Trophoblast cell (in vitro differentiated cells and primary cell): Measurements from ENCODE around the gene PLXDC2.
A peak's percentile ranks its signal among the peaks of the same experiment; 100 is the strongest.

Experiments
- DNase-seq, 2 donors: peaks; one replicate each; pipeline ENCODE4 v3.0.0-alpha.2; 2016
- H2AFZ ChIP-seq: 2 replicates; pipeline ENCODE4 v1.6.1; 2013; ENCODE audit warnings: low read length, moderate library complexity, mild to moderate bottlenecking; ENCODE audit not compliant: insufficient read depth, poor library complexity
- H2AK5ac ChIP-seq: 2 replicates; pipeline ENCODE4 v1.6.1; 2013; ENCODE audit warnings: mild to moderate bottlenecking, low read length
- H2BK120ac ChIP-seq: 2 replicates; pipeline ENCODE4 v1.6.1; 2013; ENCODE audit warnings: low read length, mild to moderate bottlenecking, moderate library complexity; ENCODE audit not compliant: insufficient read depth, poor library complexity
- H2BK12ac ChIP-seq: 2 replicates; pipeline ENCODE4 v1.6.1; 2013; ENCODE audit warnings: mild to moderate bottlenecking, low read length, moderate library complexity
- H2BK5ac ChIP-seq: 2 replicates; pipeline ENCODE4 v1.6.1; 2013; ENCODE audit warnings: low read length, low read depth, moderate library complexity, mild to moderate bottlenecking; ENCODE audit not compliant: poor library complexity
- H3K14ac ChIP-seq: 2 replicates; pipeline ENCODE4 v1.6.1; 2013; ENCODE audit warnings: mild to moderate bottlenecking, low read length
- H3K18ac ChIP-seq: 2 replicates; pipeline ENCODE4 v1.6.1; 2013; ENCODE audit warnings: mild to moderate bottlenecking, low read length
- H3K23ac ChIP-seq: 2 replicates; pipeline ENCODE4 v1.6.1; 2013; ENCODE audit warnings: low read length
- H3K27ac ChIP-seq: 2 replicates; pipeline ENCODE4 v1.5.1; 2013; ENCODE audit warnings: low read depth, mild to moderate bottlenecking, inconsistent platforms, low read length, moderate library complexity
- H3K27me3 ChIP-seq: 2 replicates; pipeline ENCODE4 v1.6.1; 2013; ENCODE audit warnings: inconsistent platforms, mild to moderate bottlenecking, low read length, moderate library complexity; ENCODE audit not compliant: insufficient read depth
- H3K36me3 ChIP-seq, 2 experiments: 1 replicate in 1 of 2; 2 replicates in 1 of 2; pipeline ENCODE4 v1.6.1; 2013; ENCODE audit warnings: low read length in 2 of 2, mild to moderate bottlenecking in 2 of 2, moderate library complexity in 1 of 2; ENCODE audit not compliant: insufficient read depth in 2 of 2, control insufficient read depth in 1 of 2
- H3K4ac ChIP-seq: 2 replicates; pipeline ENCODE4 v1.6.1; 2013; ENCODE audit warnings: low read depth, mild to moderate bottlenecking, low read length, moderate library complexity
- H3K4me1 ChIP-seq, 2 experiments: 1 replicate in 1 of 2; 2 replicates in 1 of 2; pipeline ENCODE4 v1.6.1; 2013; ENCODE audit warnings: low read length in 2 of 2, mild to moderate bottlenecking in 2 of 2, moderate library complexity in 1 of 2; ENCODE audit not compliant: insufficient read depth in 2 of 2, control insufficient read depth in 1 of 2
- H3K4me2 ChIP-seq: 2 replicates; pipeline ENCODE4 v1.6.1; 2013; ENCODE audit warnings: inconsistent platforms, mild to moderate bottlenecking, low read length, moderate library complexity
- H3K4me3 ChIP-seq: 2 replicates; pipeline ENCODE4 v1.5.1; 2013; ENCODE audit warnings: mild to moderate bottlenecking, low read depth, low read length, inconsistent platforms
- H3K79me1 ChIP-seq: one replicate; pipeline ENCODE4 v1.6.1; 2013; ENCODE audit warnings: low read length
- H3K79me2 ChIP-seq: 2 replicates; pipeline ENCODE4 v1.6.1; 2013; ENCODE audit warnings: low read length, mild to moderate bottlenecking; ENCODE audit not compliant: control insufficient read depth, insufficient read depth, poor library complexity
- H3K9ac ChIP-seq: 2 replicates; pipeline ENCODE4 v1.6.1; 2013; ENCODE audit warnings: mild to moderate bottlenecking, low read length
- H3K9me3 ChIP-seq: 2 replicates; pipeline ENCODE4 v1.6.1; 2013; ENCODE audit warnings: low read depth, mild to moderate bottlenecking, control low read depth, inconsistent platforms, low read length; ENCODE audit not compliant: insufficient read depth
- H4K12ac ChIP-seq: 2 replicates; pipeline ENCODE4 v1.6.1; 2013; ENCODE audit warnings: low read depth, mild to moderate bottlenecking, low read length, moderate library complexity
- H4K8ac ChIP-seq: 2 replicates; pipeline ENCODE4 v1.6.1; 2013; ENCODE audit warnings: low read depth, mild to moderate bottlenecking, low read length, moderate library complexity
- H4K91ac ChIP-seq: one replicate; pipeline ENCODE4 v1.6.1; 2013; ENCODE audit warnings: low read depth, mild to moderate bottlenecking, low read length, moderate library complexity
- WGBS: extraction: QIAGEN DNeasy Blood & Tissue Kit; methylation state at CpG from one replicate; pipeline ENCODE4 v1.1.7; 2013; ENCODE audit warnings: missing lambda C conversion rate; ENCODE audit not compliant: insufficient read length, insufficient coverage; ENCODE audit errors: extremely low coverage; 5-methylcytosine and 5-hydroxymethylcytosine counted together

PLXDC2 gene

GRCh38 chr10:19818876-19819275 is 2.6 kb downstream of the PLXDC2 start:
- H3K27ac ChIP-seq = no peak overlapping the region
- peaks cover 18% of the 10 kb centered on the region for H3K79me1 ChIP-seq
- H2BK120ac ChIP-seq = no peak overlapping the region
- H2BK12ac ChIP-seq = no peak overlapping the region
- H3K14ac ChIP-seq = no peak overlapping the region
- no peak overlapping the region for H3K9ac ChIP-seq
- peaks cover 2 to 3% of the 10 kb centered on the region in 2 experiments for H3K4me1 ChIP-seq
- no peak overlapping the region for H2AFZ ChIP-seq
- H3K4me3 ChIP-seq = no peak overlapping the region
- no peak overlapping the region for H4K12ac ChIP-seq
- no peak overlapping the region for H3K4ac ChIP-seq
- no peak overlapping the region for H4K91ac ChIP-seq
- no peak overlapping the region for H2BK5ac ChIP-seq
- H3K27me3 ChIP-seq = no peaks in the 10 kb centered on the region
- peaks cover 22% of the 10 kb centered on the region for H3K79me2 ChIP-seq
- H3K18ac ChIP-seq = no peak overlapping the region
- H2AK5ac ChIP-seq = no peak overlapping the region
- DNase-seq = no peak
- H4K8ac ChIP-seq = no peak overlapping the region
- whole genome bisulfite sequencing = no CpG with 5 or more reads among the region's 1 CpG
- no peaks in the 10 kb centered on the region for H3K36me3 ChIP-seq
- no peak overlapping the region for H3K4me2 ChIP-seq
- H3K23ac ChIP-seq = no peak overlapping the region
- H3K9me3 ChIP-seq = no peaks in the 10 kb centered on the region

DNA sequence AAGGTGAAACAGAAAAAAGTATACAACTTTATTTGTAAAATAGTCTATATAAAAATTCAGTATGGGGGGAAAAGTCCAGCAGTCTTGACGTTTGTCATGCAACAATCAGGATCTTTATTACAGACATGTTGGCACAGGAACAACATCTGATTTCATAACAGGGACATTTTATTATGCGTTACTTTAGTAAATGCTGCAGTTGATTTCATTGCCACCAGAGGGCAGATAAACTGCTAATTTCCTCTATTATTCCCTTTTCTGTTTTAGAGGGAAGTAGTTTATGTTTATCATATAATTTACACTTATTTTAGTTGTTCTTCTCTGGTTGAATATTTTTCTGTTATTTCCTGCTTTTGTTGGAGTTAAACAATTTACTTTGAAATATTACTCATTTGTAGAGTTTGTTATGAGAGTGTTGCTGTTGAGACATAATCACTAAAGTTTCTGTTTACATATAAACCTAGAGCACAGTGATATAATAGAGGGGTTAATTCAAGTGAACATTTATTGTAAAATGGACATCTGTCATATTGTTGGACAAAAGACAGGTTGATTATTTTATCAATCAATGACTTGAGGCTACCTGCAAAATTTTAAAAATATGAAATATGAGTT is 3.3 kb downstream of the PLXDC2 start:
- peak; percentile 59 to 88 for DNase-seq
- no peaks in the 10 kb centered on the region for H3K27me3 ChIP-seq
- peaks cover 18% of the 10 kb centered on the region for H3K79me1 ChIP-seq
- H4K12ac ChIP-seq = no peak overlapping the region
- H3K9ac ChIP-seq = no peak overlapping the region
- no peak overlapping the region for H2BK120ac ChIP-seq
- no peak overlapping the region for H3K18ac ChIP-seq
- H3K36me3 ChIP-seq = no peaks in the 10 kb centered on the region
- no peak overlapping the region for H3K14ac ChIP-seq
- no peak overlapping the region for H4K8ac ChIP-seq
- no peak overlapping the region for H3K4me2 ChIP-seq
- no peak overlapping the region for H3K27ac ChIP-seq
- H2BK12ac ChIP-seq = no peak overlapping the region
- H3K79me2 ChIP-seq = peaks cover 22% of the 10 kb centered on the region
- H3K4me1 ChIP-seq = peaks cover 2 to 3% of the 10 kb centered on the region in 2 experiments
- no peak overlapping the region for H3K23ac ChIP-seq
- no peak overlapping the region for H3K4ac ChIP-seq
- WGBS = no CpG with 5 or more reads among the region's 2 CpGs
- H2BK5ac ChIP-seq = no peak overlapping the region
- no peak overlapping the region for H2AK5ac ChIP-seq
- no peak overlapping the region for H4K91ac ChIP-seq
- no peak overlapping the region for H2AFZ ChIP-seq
- H3K4me3 ChIP-seq = no peak overlapping the region
- H3K9me3 ChIP-seq = no peaks in the 10 kb centered on the region

DNA sequence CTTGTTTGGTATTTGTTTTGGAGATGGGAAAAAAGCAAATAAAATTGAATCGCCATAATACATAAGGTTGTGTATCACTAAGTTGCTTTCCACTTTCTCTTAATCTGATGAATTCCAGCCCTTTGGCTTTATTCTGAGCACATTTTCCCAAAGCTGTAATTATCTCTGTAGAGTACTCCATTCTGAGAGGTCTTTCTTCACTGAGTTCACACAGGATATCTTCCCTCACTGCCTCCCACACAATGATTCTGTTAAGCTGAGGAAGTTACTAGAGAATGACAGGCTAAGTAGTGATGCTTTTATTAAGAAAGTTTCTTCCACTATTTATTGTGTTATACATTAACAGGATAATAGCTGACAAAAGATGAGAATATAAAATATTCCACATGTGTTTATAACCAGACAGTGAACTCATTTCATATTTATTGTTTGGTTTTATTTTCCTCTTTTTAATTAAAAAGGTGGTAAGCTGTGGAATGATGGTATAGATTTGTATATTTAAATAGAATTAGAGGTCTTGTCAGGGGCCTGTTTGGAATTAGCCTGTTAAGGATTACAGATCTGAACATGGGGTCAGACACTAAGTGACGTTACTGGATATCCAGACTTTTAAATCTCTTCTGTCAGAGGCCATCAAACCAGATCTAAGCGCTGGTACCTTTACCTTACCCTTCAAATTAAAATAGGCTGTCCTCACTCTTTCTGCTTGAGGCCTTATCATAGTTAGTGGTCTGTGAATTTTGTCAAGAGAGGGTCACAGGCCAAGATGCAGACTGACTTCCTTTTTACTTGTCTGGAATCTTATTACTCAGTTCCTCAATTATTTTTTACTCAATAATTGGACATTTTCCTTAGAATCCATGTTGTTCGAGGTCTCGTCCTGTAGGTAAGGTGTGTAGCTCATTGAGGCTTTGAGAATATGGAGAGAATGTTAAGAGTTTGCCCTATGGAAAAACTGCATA is 8.4 kb downstream of the PLXDC2 start:
- Histone ChIP-seq H3K14ac (no peak overlapping the region), H3K9ac (no peak overlapping the region), H3K4me1 (peaks cover 6 to 7% of the 10 kb centered on the region in 2 experiments), H3K9me3 (no peaks in the 10 kb centered on the region), H3K36me3 (no peaks in the 10 kb centered on the region), H3K27ac (no peak overlapping the region), H3K18ac (no peak overlapping the region), H4K91ac (no peak overlapping the region), H2BK120ac (no peak overlapping the region), H3K79me1 (no peaks in the 10 kb centered on the region), H2BK12ac (no peak overlapping the region), H3K4me2 (no peak overlapping the region), H3K79me2 (peaks cover 3% of the 10 kb centered on the region), H3K4ac (peak overlapping the region; percentile 6), H4K12ac (no peak overlapping the region), H4K8ac (no peak overlapping the region), H3K4me3 (no peak overlapping the region), H2AFZ (no peak overlapping the region), H2BK5ac (no peak overlapping the region), H3K27me3 (no peaks in the 10 kb centered on the region), H2AK5ac (no peak overlapping the region), H3K23ac (no peak overlapping the region)
- no CpG with 5 or more reads among the region's 5 CpGs for WGBS
- DNase-seq = no peak

GRCh38 chr10:19825700-19826099 is 9.5 kb downstream of the PLXDC2 start:
- Histone ChIP-seq H3K27ac (no peak overlapping the region), H3K4me1 (peaks cover 6% of the 10 kb centered on the region in 2 experiments), H3K4me3 (no peak overlapping the region), H4K8ac (peak overlapping the region; percentile 28), H2AFZ (no peak overlapping the region), H4K12ac (no peak overlapping the region), H3K36me3 (no peaks in the 10 kb centered on the region), H2BK5ac (no peak overlapping the region), H3K9ac (no peak overlapping the region), H2BK120ac (no peak overlapping the region), H3K4me2 (no peak overlapping the region), H2BK12ac (no peak overlapping the region), H3K14ac (no peak overlapping the region), H3K79me1 (no peaks in the 10 kb centered on the region), H3K4ac (no peak overlapping the region), H3K23ac (no peak overlapping the region), H3K9me3 (no peaks in the 10 kb centered on the region), H4K91ac (no peak overlapping the region), H3K18ac (no peak overlapping the region), H3K79me2 (peaks cover 3% of the 10 kb centered on the region), H3K27me3 (no peaks in the 10 kb centered on the region), H2AK5ac (no peak overlapping the region)
- no peak for DNase-seq
- no CpG with 5 or more reads among the region's 2 CpGs for WGBS
